Right atrium auricular region (tissue), 2 donors: ENCODE data around the gene PIK3C3. TPM values are rescaled to one million over a fixed set of nuclear protein-coding genes. Genes with fewer than 3 reads are reported as not detected.

Experiments
- DNase-seq: peaks from one replicate; pipeline ENCODE4 v3.0.0-alpha.2; 2019; ENCODE audit warnings: low spot score
- H3K27ac ChIP-seq, 2 donors: fragments of 200-600 bp; sonication (generic); 1 replicate in 1 of 2; 2 replicates in 1 of 2; pipeline ENCODE4 v1.5.1; 2016 to 2019
- H3K27me3 ChIP-seq, 2 donors: fragments of 200-600 bp; sonication (generic); one replicate each; pipeline versions ENCODE4 v1.5.1 to v1.6.0; 2017 to 2019
- H3K36me3 ChIP-seq: fragments of 200-600 bp; sonication (generic); one replicate; pipeline ENCODE4 v1.5.1; 2016
- H3K4me1 ChIP-seq, 2 donors: fragments of 200-600 bp; sonication (generic); one replicate each; pipeline versions ENCODE4 v1.5.1 to v1.6.0; 2017 to 2019
- H3K4me3 ChIP-seq, 2 donors: fragments of 200-600 bp; sonication (generic); 1 replicate in 1 of 2; 2 replicates in 1 of 2; pipeline ENCODE4 v1.5.1; 2017 to 2019; ENCODE audit warnings: mild to moderate bottlenecking in 1 of 2, moderate library complexity in 1 of 2
- H3K9me3 ChIP-seq, 2 donors: fragments of 200-600 bp; sonication (generic); one replicate each; pipeline ENCODE4 v1.5.1; 2019
- total RNA-seq, 2 donors: library from RNA; depleted of rRNA; stranded (reverse); fragments of >200 nt; gene quantifications; one replicate each; pipeline ENCODE4 v1.1.0, GENCODE V29; 2016
- TF ChIP-seq, protein P1 (sequence below), 2 donors: fragments of 200-600 bp; sonication (generic); IDR thresholded peaks; one replicate each; pipeline ENCODE4 v1.5.1; 2019; ENCODE audit warnings: antibody characterized with exemption in 2 of 2

The PIK3C3 gene
- total RNA-seq, 2 donors from 2014 or later, result 17.9 to 32.2 TPM

DNA sequence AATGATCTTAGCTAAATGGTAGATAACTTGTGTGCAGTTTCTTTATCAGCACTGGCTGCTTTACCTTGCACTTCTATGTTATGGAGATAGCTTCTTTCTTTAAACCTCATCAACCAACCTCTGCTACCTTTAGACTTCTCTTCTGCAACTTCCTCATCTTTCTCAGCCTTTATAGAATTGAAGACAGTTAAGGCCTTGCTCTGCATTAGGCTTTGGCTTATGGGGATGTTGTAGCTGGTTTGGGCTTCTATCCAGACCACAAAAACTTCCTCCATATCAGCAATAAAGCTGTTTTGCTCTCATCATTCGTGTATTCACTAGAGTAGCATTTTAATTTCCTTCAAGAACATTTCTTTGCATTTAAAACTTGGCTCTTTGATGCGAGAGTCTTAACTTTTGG, 123.7 kb downstream of the PIK3C3 start:
- Histone ChIP-seq H3K27ac (no peak overlapping the region), H3K9me3 (no peaks in the 10 kb centered on the region), H3K4me1 (no peaks in the 10 kb centered on the region), H3K36me3 (peaks cover 9% of the 10 kb centered on the region), H3K27me3 (no peaks in the 10 kb centered on the region), H3K4me3 (no peak overlapping the region)
- DNase-seq, result no peak
- TF ChIP-seq, protein P1, sequence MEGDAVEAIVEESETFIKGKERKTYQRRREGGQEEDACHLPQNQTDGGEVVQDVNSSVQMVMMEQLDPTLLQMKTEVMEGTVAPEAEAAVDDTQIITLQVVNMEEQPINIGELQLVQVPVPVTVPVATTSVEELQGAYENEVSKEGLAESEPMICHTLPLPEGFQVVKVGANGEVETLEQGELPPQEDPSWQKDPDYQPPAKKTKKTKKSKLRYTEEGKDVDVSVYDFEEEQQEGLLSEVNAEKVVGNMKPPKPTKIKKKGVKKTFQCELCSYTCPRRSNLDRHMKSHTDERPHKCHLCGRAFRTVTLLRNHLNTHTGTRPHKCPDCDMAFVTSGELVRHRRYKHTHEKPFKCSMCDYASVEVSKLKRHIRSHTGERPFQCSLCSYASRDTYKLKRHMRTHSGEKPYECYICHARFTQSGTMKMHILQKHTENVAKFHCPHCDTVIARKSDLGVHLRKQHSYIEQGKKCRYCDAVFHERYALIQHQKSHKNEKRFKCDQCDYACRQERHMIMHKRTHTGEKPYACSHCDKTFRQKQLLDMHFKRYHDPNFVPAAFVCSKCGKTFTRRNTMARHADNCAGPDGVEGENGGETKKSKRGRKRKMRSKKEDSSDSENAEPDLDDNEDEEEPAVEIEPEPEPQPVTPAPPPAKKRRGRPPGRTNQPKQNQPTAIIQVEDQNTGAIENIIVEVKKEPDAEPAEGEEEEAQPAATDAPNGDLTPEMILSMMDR (IDR thresholded peaks at IDR 0.05), result no peak

DNA sequence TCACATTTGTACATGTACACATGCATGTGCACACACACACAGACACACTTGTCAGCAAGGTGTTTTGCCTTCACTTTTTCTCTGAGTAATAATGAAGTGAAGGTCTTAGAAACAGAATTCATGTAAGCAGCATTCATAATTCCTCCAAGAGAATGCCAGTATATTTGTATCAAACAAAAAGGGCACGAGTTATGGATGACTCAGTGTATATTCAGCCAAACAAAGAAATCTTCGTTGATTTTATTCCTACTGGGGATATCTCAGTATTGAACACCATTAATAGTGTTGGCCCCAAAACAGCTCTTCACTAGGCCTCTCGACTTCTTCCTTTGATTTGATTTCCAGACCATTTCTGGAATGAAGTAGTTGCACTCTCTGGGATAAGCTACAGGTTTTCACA, 125.3 kb downstream of the PIK3C3 start:
- Histone ChIP-seq H3K9me3 (no peaks in the 10 kb centered on the region), H3K27me3 (no peaks in the 10 kb centered on the region), H3K36me3 (peaks cover 9% of the 10 kb centered on the region), H3K4me1 (no peaks in the 10 kb centered on the region), H3K4me3 (no peak overlapping the region), H3K27ac (no peak overlapping the region)
- DNase-seq, result no peak
- TF ChIP-seq, protein P1 (IDR thresholded peaks at IDR 0.05), result no peak

DNA sequence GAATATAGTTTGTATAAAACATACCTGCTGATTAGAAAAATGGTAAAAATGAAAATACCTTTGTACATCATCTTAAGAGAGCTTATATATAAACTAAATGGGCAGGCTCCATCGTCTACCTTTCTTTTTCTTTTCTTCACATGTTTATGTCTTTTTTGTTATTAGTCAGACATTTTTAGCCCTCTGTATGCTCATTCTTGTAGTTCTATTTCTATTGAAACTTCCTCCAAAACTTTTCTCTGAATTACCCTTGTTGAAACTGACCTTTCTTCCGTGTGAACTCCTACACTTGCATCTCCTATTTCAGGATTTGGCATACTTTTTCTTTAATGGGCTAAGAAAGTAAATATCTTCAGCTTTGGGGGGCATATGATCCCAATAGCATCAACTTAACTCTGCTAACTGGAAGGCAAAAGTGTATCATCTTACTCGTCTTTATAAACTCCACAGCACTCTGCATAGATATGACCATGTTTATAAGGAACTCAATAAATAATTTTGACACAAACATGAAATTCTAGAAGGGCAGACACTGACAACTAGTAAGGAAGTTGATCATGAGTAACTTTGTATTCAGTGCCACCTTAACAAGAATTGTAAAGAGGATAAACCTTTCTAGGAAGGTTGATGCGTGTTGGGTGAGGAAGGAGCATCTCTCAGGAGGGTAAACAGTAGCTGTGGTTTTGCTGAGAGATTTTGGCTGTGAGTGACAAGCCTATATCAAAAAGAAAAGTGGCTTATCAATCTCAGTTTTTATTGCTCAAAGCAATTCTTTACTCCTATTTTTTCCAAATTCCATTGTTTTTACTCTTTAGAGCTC, 127.6 kb downstream of the PIK3C3 start:
- H3K4me3 ChIP-seq, result no peak overlapping the region
- no peak overlapping the region for H3K27ac ChIP-seq
- DNase-seq, result no peak
- no peaks in the 10 kb centered on the region for H3K4me1 ChIP-seq
- TF ChIP-seq, protein P1 (IDR thresholded peaks at IDR 0.05), result no peak
- peaks cover 2% of the 10 kb centered on the region for H3K36me3 ChIP-seq
- no peaks in the 10 kb centered on the region for H3K27me3 ChIP-seq
- H3K9me3 ChIP-seq, result no peaks in the 10 kb centered on the region

DNA sequence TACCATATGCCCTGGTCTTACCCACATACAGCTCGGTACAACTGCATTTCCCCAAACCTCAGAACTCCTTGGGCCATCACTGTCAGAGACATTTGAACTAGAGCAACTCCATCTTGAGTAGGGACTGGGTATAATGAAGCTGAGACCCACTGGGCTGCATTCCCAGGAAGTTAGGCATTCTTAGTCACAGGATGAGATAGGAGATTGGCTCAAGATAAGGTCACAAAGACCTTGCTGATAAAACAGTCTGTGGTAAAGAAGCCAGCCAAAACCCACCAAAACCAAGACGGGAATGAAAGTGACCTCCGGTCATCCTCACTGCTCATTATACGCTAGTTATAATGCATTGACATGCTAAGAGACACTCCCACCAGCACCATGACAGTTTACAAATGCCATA, 131.3 kb downstream of the PIK3C3 start:
- no peak overlapping the region for H3K4me3 ChIP-seq
- H3K36me3 ChIP-seq, result no peaks in the 10 kb centered on the region
- TF ChIP-seq, protein P1 (IDR thresholded peaks at IDR 0.05), result no peak

DNA sequence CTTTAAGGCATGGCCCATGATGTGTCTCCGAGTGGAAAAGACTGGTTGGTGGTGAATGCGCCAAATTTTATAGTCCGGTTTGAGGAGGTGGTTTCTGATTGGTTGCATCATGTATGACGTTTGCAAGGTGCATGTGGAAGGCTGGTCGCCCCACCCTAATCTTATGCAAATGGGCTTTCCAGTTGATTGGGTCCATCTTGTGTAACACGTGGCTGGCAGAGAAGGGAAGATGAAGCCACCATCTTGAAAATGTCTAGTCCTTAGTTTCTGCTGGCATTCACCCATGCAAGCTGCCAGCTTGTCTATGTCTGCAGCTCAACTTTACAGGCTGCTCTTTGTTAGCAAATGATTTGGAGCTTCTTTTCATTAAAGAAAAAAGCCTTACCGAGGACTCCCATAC, 132.2 kb downstream of the PIK3C3 start:
- TF ChIP-seq, protein P1 (IDR thresholded peaks at IDR 0.05), result no peak
- Histone ChIP-seq H3K4me3 (no peak overlapping the region), H3K36me3 (no peaks in the 10 kb centered on the region), H3K4me1 (no peaks in the 10 kb centered on the region), H3K27me3 (no peaks in the 10 kb centered on the region), H3K27ac (no peak overlapping the region), H3K9me3 (no peaks in the 10 kb centered on the region)
- DNase-seq, result no peak

More for the DNA sequence above, 131.3 kb downstream of the PIK3C3 start:
- Histone ChIP-seq H3K27ac (no peak overlapping the region), H3K9me3 (no peaks in the 10 kb centered on the region), H3K4me1 (no peaks in the 10 kb centered on the region), H3K27me3 (no peaks in the 10 kb centered on the region)
- DNase-seq, result no peak

DNA sequence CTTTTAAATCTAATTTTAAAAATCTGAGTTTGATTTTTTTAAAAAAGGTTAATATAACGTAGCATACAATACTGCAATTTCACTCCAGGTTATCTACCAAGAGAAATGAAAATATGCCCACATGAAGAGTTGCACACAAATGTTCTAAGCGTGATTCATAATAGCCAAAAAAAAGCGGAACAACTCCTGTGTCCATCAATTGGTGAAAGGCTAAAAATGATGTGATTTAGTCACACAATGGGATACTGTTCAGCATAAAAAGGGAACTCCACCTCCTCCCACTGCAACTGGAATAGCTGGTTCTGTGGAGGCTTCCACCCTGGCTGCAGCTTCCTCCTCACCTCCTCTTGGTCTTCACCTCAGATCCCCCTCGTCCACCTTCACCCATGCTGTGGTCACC, 132.8 kb downstream of the PIK3C3 start:
- H3K27ac ChIP-seq, result no peak overlapping the region
- TF ChIP-seq, protein P1 (IDR thresholded peaks at IDR 0.05), result no peak
- H3K9me3 ChIP-seq, result no peaks in the 10 kb centered on the region
- H3K36me3 ChIP-seq, result no peaks in the 10 kb centered on the region
- H3K4me3 ChIP-seq, result no peak overlapping the region
- no peak for DNase-seq
- H3K27me3 ChIP-seq, result no peaks in the 10 kb centered on the region
- no peaks in the 10 kb centered on the region for H3K4me1 ChIP-seq
